Astrocyte (in vitro differentiated cells and primary cell): Measurements from ENCODE around the gene LRSAM1. TPM values are rescaled to one million over a fixed set of nuclear protein-coding genes. Genes with fewer than 3 reads are reported as not detected.

Experiments
- DNase-seq: peaks from one replicate; pipeline ENCODE4 v3.0.0-alpha.2; 2010; ENCODE audit warnings: low read depth
- FAIRE-seq: peaks from 2 replicates; lab custom pipeline; 2011; peaks lifted over from hg19 to GRCh38; lab: Jason Lieb, UNC
- H2AFZ ChIP-seq: 2 replicates; pipeline ENCODE4 v1.6.0; 2012; ENCODE audit warnings: low read depth, low read length, inconsistent platforms
- H3K27ac ChIP-seq: 2 replicates; pipeline ENCODE4 v1.5.1; 2011; ENCODE audit warnings: low read depth, low read length, inconsistent platforms
- H3K27me3 ChIP-seq: 2 replicates; pipeline ENCODE4 v1.6.0; 2011; ENCODE audit warnings: low read length, inconsistent platforms; ENCODE audit not compliant: insufficient read depth
- H3K36me3 ChIP-seq: 2 replicates; pipeline ENCODE4 v1.5.1; 2011; ENCODE audit warnings: low read length, inconsistent platforms; ENCODE audit not compliant: insufficient read depth
- H3K4me1 ChIP-seq: 2 replicates; pipeline ENCODE4 v1.5.1; 2011; ENCODE audit warnings: low read length, inconsistent platforms; ENCODE audit not compliant: insufficient read depth
- H3K4me2 ChIP-seq: 2 replicates; pipeline ENCODE4 v1.6.0; 2012; ENCODE audit warnings: low read length, inconsistent platforms
- H3K4me3 ChIP-seq: 2 replicates; pipeline ENCODE4 v1.5.1; 2011; ENCODE audit warnings: low read depth, mild to moderate bottlenecking, low read length, inconsistent platforms; ENCODE audit not compliant: insufficient read depth
- H3K79me2 ChIP-seq: 2 replicates; pipeline ENCODE4 v1.6.0; 2012; ENCODE audit warnings: mild to moderate bottlenecking, low read length, inconsistent platforms; ENCODE audit not compliant: insufficient read depth
- H3K9ac ChIP-seq: 2 replicates; pipeline ENCODE4 v1.6.0; 2012; ENCODE audit warnings: mild to moderate bottlenecking, low read length, inconsistent platforms
- H3K9me3 ChIP-seq: 2 replicates; pipeline ENCODE4 v1.5.1; 2012; ENCODE audit warnings: low read depth, mild to moderate bottlenecking, low read length, inconsistent platforms; ENCODE audit not compliant: insufficient read depth
- H4K20me1 ChIP-seq: 2 replicates; pipeline ENCODE4 v1.6.0; 2012; ENCODE audit warnings: low read length, inconsistent platforms; ENCODE audit not compliant: insufficient read depth
- H3K27ac Mint-ChIP-seq: one replicate; pipeline ENCODE4 v1.8.0; 2021; ENCODE audit warnings: mild to moderate bottlenecking, mixed read lengths; ENCODE audit not compliant: unreplicated experiment
- H3K27me3 Mint-ChIP-seq: one replicate; pipeline ENCODE4 v1.8.0; 2021; ENCODE audit warnings: low read depth, mixed read lengths; ENCODE audit not compliant: unreplicated experiment
- H3K36me3 Mint-ChIP-seq: one replicate; pipeline ENCODE4 v1.8.0; 2021; ENCODE audit warnings: low read depth, mixed read lengths; ENCODE audit not compliant: unreplicated experiment
- H3K4me1 Mint-ChIP-seq: one replicate; pipeline ENCODE4 v1.8.0; 2021; ENCODE audit warnings: low read depth, mixed read lengths; ENCODE audit not compliant: unreplicated experiment
- H3K4me3 Mint-ChIP-seq: one replicate; pipeline ENCODE4 v1.8.0; 2021; ENCODE audit warnings: mild to moderate bottlenecking, moderate library complexity, mixed read lengths; ENCODE audit not compliant: unreplicated experiment
- H3K9me3 Mint-ChIP-seq: one replicate; pipeline ENCODE4 v1.8.0; 2021; ENCODE audit warnings: mild to moderate bottlenecking, mixed read lengths; ENCODE audit not compliant: unreplicated experiment
- EZH2 ChIP-seq: IDR thresholded peaks from 2 replicates; pipeline ENCODE4 v1.6.1; 2012; ENCODE audit warnings: mild to moderate bottlenecking, low read length, inconsistent platforms; ENCODE audit not compliant: insufficient read depth
- total RNA-seq: library from RNA; stranded (reverse); gene quantifications from 2 replicates; pipeline ENCODE4 v1.2.1, GENCODE V29; 2021
- TF ChIP-seq, protein P1 (sequence below): IDR thresholded peaks from 2 replicates; pipeline ENCODE4 v1.5.1; 2011; ENCODE audit warnings: low read depth, mild to moderate bottlenecking, inconsistent platforms, low read length, moderate library complexity; ENCODE audit not compliant: insufficient read depth

LRSAM1 gene
- total RNA-seq, 1 donor from 2014 or later, result 18.7 TPM

DNA sequence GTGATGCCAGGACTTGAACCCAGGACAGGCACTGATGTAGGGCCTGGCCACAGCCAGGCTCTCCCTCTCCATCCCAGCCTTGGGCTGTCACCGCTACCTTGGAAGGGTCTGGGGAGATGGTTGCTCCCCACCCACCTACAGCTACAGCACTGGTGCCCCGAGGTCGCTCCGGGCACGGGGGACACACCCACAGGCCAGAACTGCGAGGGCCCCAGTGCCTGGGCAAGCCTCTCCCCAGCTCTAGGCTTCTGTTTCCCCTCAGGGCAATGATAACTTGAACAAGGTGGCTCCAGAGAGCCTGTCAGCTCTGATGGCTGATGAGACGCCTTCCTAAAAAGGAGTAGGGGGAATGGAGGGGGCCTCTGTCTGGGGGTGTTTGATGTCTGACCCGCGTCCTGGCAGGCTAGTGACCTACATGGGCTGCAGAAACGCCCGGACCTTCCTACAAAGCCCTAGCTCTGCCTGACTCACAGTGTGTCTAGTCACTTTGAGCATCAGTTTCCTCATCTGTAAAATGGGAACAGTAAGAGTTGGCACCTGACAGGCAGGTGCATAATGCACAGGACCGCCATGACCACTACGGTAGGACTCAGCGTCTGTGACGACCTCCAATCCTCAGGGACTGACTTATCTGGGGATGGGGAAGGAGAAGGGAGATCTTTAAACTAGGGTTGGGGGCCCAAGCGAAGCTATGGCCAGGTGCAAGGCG, 76.4 kb downstream of the LRSAM1 start:
- H3K36me3 ChIP-seq, result peaks cover 42% of the 10 kb centered on the region
- H3K36me3 Mint-ChIP-seq, result peaks cover 48% of the 10 kb centered on the region
- H3K27me3 ChIP-seq, result no peaks in the 10 kb centered on the region
- H3K4me2 ChIP-seq, result no peak overlapping the region
- H3K27ac Mint-ChIP-seq, result no peak overlapping the region
- peaks cover 42% of the 10 kb centered on the region for H4K20me1 ChIP-seq
- no peak overlapping the region for H2AFZ ChIP-seq
- H3K9me3 ChIP-seq, result peaks cover 12% of the 10 kb centered on the region
- H3K4me1 ChIP-seq, result peaks cover 35% of the 10 kb centered on the region
- H3K27me3 Mint-ChIP-seq, result no peaks in the 10 kb centered on the region
- H3K4me3 Mint-ChIP-seq, result no peak overlapping the region
- H3K27ac ChIP-seq, result no peak overlapping the region
- no peak overlapping the region for H3K4me3 ChIP-seq
- no peak overlapping the region for H3K9ac ChIP-seq
- H3K79me2 ChIP-seq, result peaks cover 84% of the 10 kb centered on the region
- H3K9me3 Mint-ChIP-seq, result peaks cover 2% of the 10 kb centered on the region
- DNase-seq, result no peak
- FAIRE-seq, result no peak
- TF ChIP-seq, protein P1, sequence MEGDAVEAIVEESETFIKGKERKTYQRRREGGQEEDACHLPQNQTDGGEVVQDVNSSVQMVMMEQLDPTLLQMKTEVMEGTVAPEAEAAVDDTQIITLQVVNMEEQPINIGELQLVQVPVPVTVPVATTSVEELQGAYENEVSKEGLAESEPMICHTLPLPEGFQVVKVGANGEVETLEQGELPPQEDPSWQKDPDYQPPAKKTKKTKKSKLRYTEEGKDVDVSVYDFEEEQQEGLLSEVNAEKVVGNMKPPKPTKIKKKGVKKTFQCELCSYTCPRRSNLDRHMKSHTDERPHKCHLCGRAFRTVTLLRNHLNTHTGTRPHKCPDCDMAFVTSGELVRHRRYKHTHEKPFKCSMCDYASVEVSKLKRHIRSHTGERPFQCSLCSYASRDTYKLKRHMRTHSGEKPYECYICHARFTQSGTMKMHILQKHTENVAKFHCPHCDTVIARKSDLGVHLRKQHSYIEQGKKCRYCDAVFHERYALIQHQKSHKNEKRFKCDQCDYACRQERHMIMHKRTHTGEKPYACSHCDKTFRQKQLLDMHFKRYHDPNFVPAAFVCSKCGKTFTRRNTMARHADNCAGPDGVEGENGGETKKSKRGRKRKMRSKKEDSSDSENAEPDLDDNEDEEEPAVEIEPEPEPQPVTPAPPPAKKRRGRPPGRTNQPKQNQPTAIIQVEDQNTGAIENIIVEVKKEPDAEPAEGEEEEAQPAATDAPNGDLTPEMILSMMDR, result no peak
- no peak for TF ChIP-seq EZH2
- peaks cover 41% of the 10 kb centered on the region for H3K4me1 Mint-ChIP-seq

DNA sequence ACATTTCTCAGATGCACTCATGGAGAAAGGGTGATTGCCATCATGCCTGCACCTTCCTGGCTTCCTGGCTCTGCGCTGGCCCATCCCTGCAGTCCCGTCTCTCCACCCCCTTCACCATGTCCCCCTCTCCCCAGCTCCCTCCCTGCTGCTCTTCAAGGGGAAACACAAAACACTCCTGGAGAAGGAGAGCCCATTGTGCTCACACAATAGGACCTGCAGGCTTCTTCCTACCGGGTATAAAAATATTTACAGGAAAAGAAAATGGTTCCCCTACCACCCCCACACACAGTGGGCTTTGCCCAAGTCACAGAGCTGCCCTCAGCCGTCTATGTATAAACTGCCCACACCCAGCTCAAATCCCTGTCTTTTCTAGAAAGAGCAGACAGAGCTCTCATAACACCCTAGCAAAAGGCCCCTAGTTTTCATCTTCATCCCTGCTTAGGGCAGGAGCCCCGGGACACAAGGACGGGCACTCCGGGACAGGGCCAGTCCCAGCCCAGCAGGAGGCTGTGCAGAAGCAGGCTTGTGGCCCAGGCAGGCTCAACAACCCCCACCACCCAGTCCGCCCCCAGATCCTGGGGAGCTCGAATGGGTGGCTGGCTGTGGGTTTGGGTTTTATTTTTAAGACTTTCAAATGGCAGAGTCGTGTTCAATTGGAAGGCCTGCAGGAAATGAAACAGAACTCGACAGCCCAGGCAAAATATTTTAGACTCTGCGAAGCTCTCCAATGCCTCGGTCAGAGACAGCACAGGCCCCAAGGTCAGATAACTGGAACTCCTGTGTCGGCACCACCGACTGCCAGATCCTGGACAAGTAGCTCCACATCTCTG, 77.3 kb downstream of the LRSAM1 start:
- Mint-ChIP-seq H3K27ac (peak overlapping the region; percentile 77), H3K36me3 (peaks cover 43% of the 10 kb centered on the region), H3K27me3 (no peaks in the 10 kb centered on the region), H3K4me3 (no peak overlapping the region), H3K9me3 (peaks cover 2% of the 10 kb centered on the region), H3K4me1 (peaks cover 34% of the 10 kb centered on the region)
- Histone ChIP-seq H3K9ac (no peak overlapping the region), H4K20me1 (peaks cover 46% of the 10 kb centered on the region), H3K27ac (no peak overlapping the region), H3K36me3 (peaks cover 35% of the 10 kb centered on the region), H3K79me2 (peaks cover 85% of the 10 kb centered on the region), H3K4me3 (no peak overlapping the region), H3K4me1 (peaks cover 28% of the 10 kb centered on the region), H2AFZ (no peak overlapping the region), H3K4me2 (no peak overlapping the region), H3K9me3 (peaks cover 7% of the 10 kb centered on the region), H3K27me3 (no peaks in the 10 kb centered on the region)
- FAIRE-seq, result no peak
- DNase-seq, result no peak
- TF ChIP-seq, protein P1, result no peak
- TF ChIP-seq EZH2, result no peak
